NCI-H524 (cell line): ENCODE results near the gene RIMS1.

Experiments
- DNase-seq, 2 experiments: peaks; one replicate each; lab custom pipeline; 2025; lab: John Stamatoyannopoulos, UW

The RIMS1 gene

DNA sequence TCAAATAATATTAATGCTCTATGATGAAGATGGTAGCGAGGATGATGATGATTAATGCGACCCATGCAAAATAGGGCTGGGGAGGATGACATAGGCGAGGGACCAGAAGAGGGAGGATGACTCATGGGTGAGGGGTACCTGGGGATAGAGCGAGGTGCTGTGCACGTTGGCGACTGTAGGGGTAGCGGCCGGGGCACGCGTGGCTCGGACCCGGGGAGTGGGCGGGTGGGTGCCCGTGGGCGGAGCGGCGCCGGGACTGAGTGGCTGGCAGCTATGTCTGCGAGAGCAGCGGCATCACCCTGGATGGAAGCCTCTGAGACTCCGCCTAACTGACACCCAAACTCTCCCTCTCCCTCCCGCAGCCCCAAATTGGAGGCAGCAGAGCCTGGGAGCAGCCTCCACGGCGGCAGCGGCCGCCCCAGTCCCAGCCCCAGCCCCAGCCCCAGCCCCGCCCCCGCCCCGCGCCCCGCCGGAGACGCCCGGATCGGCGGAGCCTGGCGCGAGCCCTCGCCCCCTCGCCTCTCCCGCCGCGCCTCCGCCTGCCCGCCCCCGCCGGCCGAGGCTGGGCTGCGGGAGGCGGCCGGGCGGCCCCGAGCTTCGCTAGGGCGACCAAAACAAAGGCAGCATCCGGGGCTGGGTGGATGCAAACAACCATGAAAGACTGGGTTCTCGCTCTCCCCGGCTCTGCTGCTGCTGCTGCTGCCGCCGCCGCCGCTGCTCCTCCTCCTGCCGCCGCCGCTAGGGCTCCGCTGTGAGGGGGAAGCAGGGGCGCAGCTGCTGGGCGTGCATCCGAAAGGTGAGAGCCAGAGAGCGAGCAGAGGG, at the start of gene RIMS1:
RIMS1 (plus strand) TSS at position 367 of the 822 bp plus-strand sequence. CDS start 474 bp downstream, outside the sequence.
- peak in 1 of 2 experiments; percentile 53 for DNase-seq

- DNase-seq: no peak
Observed at GRCh38 chr6:71851214-71851613, 35.1 kb upstream of the RIMS1 start.

DNA sequence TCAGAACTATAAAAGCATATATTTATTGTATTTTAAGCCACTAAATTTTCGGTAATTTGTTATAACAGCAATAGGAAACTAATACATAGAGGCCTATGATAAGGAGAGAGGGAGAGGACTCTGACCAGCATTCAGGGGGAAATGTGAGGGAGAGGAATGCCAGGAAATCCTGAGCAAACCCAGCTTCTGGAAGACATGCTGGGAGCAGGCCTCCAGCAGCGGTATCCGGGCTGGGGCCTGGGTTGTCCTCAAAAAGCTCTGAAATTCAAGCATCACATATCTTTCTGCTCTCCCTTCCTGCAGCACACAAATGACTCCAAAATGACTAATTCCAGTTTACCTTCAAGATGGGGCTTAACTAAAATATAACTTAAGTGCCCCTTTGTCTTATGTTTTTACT, 33.4 kb upstream of the RIMS1 start:
- DNase-seq: no peak

DNA sequence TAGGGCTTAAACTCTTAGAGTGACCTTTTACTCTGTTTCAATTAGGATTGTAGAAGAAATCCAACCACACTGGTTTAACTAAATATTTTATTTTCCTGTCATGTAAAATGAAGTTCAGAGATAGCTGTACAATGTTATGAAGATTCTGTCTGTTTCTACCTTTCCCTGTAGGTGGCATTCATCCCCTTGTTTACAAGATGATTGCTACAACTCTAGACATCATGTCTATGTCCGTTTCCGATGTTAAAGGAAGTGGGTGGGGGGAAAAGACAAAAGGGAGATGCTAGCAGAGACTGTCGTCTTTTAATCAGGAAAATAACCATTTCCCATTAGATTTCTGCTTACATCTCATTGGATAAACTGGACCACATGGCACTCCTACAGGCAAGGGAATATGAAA, 30.9 kb upstream of the RIMS1 start:
- peak in 1 of 2 experiments; percentile 21 for DNase-seq

- no peak for DNase-seq
Observed at GRCh38 chr6:71879016-71879415, 7.3 kb upstream of the RIMS1 start.

DNA sequence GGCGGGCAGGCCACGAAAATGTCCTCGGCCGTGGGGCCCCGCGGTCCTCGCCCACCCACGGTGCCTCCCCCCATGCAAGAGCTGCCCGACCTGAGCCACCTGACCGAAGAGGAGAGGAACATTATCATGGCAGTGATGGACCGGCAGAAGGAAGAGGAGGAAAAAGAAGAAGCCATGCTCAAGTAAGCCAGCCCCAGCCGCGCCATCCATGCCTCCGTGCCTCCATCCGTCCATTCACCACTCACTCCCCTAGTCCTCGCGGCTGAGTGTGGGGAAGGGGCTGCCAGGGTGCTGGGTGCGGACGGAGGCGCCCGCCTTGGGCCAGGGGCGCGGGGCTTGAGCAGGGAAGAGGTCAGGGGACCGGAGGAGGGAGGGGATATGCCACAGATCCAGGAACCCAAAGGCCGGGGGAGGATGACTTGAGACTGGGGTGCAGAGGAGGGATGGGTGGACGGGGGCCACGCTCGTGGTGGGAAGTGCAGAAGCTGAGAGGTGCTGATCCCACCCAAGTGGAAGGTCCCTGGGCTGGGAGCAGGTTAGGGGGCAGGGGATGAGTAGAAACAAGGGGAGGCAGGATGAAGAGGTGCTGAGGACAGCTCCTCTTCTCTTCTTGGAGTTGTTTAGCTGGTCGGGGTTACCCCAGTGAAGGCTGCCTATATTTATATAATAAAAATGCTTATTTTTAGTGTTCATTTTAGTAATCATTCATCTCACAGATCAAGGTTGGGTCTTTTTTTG, 825 bp downstream of the RIMS1 start:
- DNase-seq: peak in 1 of 2 experiments; percentile 4

DNA sequence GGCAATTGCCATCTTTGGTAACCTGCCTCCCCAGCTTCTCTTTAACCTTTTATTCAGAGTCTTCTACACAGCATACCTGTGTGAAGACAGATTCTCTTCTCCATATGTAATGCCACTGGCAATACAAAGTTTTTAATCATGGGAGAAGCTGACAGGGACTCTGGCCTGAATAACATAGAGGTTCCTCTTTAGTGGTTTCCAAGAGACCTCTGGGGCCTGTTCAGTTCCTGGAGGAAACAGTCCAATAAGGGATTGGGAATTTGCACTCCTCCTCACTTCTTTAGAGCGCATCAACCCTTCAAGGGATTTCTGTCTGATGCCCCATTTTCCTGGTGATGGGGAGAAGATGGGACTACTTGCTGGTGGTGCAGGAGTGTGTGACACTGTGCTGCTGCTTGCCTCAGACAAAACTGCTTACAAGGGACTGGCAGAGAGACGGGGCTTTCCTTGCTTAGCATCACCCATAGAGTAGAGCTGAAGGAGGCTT, 1.4 kb downstream of the RIMS1 start:
- no peak for DNase-seq

DNA sequence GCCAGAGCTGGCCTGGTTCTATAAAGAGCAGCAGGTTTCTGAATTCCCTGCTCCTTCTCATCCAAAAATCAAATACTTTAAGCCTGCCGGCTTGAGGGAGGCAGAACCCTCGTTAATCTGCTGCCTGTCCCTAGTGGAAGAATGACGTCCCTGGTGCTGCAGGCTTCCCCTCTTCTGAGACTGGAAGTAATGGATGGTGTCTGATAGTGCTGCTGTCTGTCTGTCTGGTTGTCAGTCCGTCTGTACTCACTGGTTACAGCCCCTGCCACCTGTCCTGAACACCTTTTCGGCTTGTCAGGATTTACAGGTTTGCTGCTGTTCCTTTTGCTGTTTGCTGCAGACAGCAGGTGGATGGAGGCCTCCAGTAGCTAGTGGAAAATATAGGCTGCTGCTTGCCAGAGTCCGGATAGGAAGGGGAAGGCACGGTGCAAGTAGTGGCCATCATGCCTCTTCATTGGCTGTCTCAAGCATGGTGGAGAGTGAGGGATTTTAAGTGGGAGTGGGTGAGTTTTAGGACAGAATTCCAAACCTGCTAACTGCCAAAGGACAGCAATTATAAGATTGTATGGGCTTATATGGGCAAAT, 2.5 kb downstream of the RIMS1 start:
- peak in 1 of 2 experiments; percentile 31 for DNase-seq

DNA sequence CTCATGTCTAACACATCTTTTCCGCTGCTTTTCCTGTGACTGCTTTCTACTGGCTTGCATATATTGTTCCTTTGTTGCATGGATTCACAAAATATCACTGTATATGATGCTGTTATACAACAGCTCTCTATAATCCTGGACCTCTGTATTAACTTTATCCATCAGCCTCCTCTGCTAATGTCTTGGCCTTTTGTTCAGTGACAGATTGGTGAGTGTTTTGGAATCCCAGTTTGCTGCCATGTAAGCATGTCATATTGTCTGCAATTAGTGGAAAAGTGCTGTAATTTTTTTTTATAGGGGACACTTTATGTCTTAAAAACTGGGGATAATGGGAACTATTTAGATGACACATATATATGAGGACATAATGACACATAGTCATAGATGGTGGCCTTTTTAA, 3.0 kb downstream of the RIMS1 start:
- no peak for DNase-seq

DNA sequence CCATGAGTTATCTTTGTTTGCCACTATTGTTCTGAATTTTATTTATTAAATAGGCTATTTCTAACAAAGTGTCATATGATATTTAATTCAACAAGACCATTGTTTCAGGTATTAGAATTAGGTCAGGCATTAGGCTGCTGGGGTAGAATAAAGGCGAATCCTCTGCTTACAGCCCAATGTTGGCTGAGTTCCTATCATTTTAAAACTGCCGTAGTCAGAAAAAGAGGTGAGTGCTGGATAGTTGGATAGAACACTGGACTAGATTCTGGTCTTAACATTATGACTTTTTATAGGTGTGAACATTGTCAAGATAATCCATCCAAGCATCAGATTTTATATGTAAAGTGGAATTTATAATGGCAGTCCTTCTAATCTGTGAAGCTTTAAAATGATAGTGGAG, 6.3 kb downstream of the RIMS1 start:
- DNase-seq: no peak

GRCh38 chr6:71900642-71901041, 14.3 kb downstream of the RIMS1 start:
- peak in 1 of 2 experiments; percentile 43 for DNase-seq

GRCh38 chr6:71902261-71902660, 15.9 kb downstream of the RIMS1 start:
- DNase-seq: no peak

DNA sequence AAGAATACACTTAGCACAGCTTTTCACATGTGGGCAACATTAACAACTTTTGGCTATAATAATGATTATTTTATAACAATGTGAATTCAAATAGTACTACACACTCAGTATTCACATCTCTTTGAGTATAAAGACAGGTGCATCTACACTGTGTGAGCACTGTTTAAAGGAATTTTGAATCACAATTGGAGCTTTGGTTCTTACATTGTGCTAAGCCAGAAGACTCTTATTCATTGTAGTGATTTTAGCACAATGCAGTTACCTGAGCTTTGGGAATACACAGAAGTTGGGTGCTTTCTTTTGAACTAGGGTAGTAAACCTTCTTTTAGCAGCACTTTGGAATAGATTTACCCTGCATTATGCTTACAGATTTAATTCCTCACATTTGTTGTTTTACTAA, 20.5 kb downstream of the RIMS1 start:
- no peak for DNase-seq

DNA sequence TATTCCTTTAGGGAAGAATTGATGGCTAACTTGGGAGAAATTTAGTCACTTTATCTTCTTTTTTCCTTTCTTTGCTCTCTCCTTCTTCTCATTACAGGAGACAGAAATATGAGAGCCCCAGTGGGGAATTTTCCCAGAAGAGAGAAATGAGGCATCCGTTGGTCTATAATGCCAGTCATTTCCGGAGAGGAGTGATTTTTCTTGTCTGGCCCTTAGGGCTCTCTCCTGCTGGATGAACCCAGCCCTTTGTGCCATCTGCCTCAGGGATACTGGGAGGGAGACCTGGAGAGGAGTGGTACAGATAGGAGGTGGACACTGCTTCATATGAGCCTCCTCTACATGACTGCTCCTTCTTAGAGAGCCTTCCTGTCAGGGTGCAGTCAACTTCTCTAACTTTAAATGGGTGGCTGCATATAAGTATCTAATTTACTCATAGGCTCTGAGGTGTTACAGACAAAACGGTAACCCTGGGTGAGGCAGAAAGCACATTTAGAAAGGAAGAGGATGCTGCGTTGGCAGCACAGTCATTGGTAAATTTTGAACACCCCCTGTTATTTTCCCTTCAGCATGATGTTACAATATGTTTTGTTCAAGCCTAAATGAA, 21.9 kb downstream of the RIMS1 start:
- DNase-seq: peak in 1 of 2 experiments; percentile 2

GRCh38 chr6:71913444-71914234, 27.3 kb downstream of the RIMS1 start:
- DNase-seq: no peak

DNA sequence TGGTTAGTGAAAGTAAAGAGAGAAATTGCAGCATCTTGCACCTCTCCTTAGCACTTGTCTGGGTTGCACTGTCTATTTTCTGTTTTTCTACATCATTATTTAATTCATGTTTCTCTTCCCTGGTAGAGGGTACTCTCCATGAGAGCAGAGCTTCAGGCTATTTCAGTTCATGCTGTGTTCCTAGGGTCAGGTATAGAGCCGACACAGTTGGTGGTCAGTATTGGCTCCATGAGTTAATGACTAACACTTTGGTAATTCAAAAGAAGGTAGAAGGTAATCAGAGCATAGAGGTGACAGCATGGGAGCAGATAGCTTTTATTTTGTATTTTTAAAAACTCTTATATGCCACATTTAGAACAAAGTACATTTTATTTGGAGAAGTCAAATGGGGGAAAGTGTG, 42.7 kb downstream of the RIMS1 start:
- DNase-seq: no peak

GRCh38 chr6:71933881-71934280, 47.5 kb downstream of the RIMS1 start:
- no peak for DNase-seq

GRCh38 chr6:71965404-71965803, 79.1 kb downstream of the RIMS1 start:
- peak in 1 of 2 experiments; percentile 68 for DNase-seq

DNA sequence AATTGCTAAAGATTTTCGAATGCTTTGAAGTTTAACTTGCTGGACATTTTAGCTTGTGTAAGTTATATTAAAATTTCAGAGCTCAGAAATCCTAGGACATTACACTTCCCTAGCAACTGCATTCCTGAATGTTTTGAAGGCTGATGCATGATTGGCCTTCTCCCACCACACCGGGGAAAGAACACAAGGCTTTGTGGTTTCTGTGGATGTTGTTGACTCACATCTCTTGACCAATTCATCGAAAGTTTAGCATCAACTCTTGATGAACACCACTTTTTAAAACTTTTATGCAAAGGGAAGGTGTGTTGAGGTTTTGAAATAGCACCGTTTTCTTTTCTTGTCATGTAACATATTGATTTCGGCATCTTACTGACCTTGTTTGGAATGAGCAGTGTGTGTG, 81.1 kb downstream of the RIMS1 start:
- DNase-seq: no peak

- DNase-seq: peak in 1 of 2 experiments; percentile 8
Observed at GRCh38 chr6:71977884-71978283, 91.5 kb downstream of the RIMS1 start.

GRCh38 chr6:71979911-71980310, 93.6 kb downstream of the RIMS1 start:
- DNase-seq: no peak
